Panc1 (cell line): ENCODE results near the gene ERCC6.

Experiments used
- CTCF ChIP-seq: fragments of 450-650 bp; IDR thresholded peaks from 2 replicates; pipeline ENCODE4 v1.5.1; 2017; ENCODE audit warnings: mild to moderate bottlenecking
- SIN3A ChIP-seq: IDR thresholded peaks from 2 replicates; pipeline ENCODE4 v1.6.1; 2012; ENCODE audit warnings: low read depth, mild to moderate bottlenecking, low read length, moderate library complexity, borderline replicate concordance; ENCODE audit not compliant: insufficient read depth

- TF ChIP-seq CTCF (no peak), SIN3A (no peak)
Measured at GRCh38 chr10:49474901-49475300, 64.0 kb downstream of the ERCC6 start.
